Upper lobe of left lung (tissue), 4 donors: Measurements from ENCODE around the gene GNS.

ENCODE experiments used
- POLR2A ChIP-seq, 4 donors: fragments of 450-650 bp; IDR thresholded peaks; one replicate each; pipeline ENCODE4 v1.5.1; 2016 to 2017; ENCODE audit warnings: antibody characterized with exemption in 4 of 4, mild to moderate bottlenecking in 2 of 4
- POLR2AphosphoS5 ChIP-seq, 2 donors: sonication (generic); formaldehyde crosslinking; IDR thresholded peaks; one replicate each; pipeline ENCODE4 v1.5.1; 2017; ENCODE audit warnings: antibody characterized with exemption in 2 of 2
- TF ChIP-seq, protein P1 (sequence below), 6 experiments: fragments of 450-650 bp in 4 of 6; fragments of 200-600 bp in 2 of 6; sonication (generic) in 2 of 6; IDR thresholded peaks; one replicate each; pipeline ENCODE4 v1.5.1; 2016 to 2019; ENCODE audit warnings: antibody characterized with exemption in 6 of 6

- TF ChIP-seq, protein P1, sequence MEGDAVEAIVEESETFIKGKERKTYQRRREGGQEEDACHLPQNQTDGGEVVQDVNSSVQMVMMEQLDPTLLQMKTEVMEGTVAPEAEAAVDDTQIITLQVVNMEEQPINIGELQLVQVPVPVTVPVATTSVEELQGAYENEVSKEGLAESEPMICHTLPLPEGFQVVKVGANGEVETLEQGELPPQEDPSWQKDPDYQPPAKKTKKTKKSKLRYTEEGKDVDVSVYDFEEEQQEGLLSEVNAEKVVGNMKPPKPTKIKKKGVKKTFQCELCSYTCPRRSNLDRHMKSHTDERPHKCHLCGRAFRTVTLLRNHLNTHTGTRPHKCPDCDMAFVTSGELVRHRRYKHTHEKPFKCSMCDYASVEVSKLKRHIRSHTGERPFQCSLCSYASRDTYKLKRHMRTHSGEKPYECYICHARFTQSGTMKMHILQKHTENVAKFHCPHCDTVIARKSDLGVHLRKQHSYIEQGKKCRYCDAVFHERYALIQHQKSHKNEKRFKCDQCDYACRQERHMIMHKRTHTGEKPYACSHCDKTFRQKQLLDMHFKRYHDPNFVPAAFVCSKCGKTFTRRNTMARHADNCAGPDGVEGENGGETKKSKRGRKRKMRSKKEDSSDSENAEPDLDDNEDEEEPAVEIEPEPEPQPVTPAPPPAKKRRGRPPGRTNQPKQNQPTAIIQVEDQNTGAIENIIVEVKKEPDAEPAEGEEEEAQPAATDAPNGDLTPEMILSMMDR (IDR thresholded peaks at IDR 0.05) = no peak
- no peak for TF ChIP-seq POLR2AphosphoS5 (IDR thresholded peaks at IDR 0.05)
- no peak for TF ChIP-seq POLR2A (IDR thresholded peaks at IDR 0.05)
These were observed 74.2 kb downstream of the GNS start for GRCh38 chr12:64685050-64685449.
